Heart left ventricle (tissue), 13 donors: ENCODE measurements around the gene FOLR2.

Experiments
- CTCF ChIP-seq, 12 donors: fragments of 200-600 bp; sonication (generic) in 4 of 12; IDR thresholded peaks; one replicate each; pipeline versions ENCODE4 v1.5.0 to v1.8.0; 2018 to 2022; ENCODE audit warnings: antibody characterized with exemption in 12 of 12, mild to moderate bottlenecking in 5 of 12
- POLR2A ChIP-seq, 2 donors: fragments of 450-650 bp; IDR thresholded peaks; one replicate each; pipeline ENCODE4 v1.6.1; 2017; ENCODE audit warnings: antibody characterized with exemption in 2 of 2, mild to moderate bottlenecking in 2 of 2, moderate library complexity in 2 of 2
- donor health status: ischemic (EF 13 %, LVEDD 7.1; RV severe dilation, severe dysfunction).
- donor health status: DM: no; HTN: yes; CAD: no.
- donor health status: DM: no; HTN: no; CAD: no.
- donor health status: ischemic (EF 25% LVEDD 6.9; RV normal size, moderate dysfunction).
- donor health status: ischemic (EF 25% LVEDD 5.7; RV mildly dilated, moderate dysfunction).
- donor health status: ischemic (EF 35%, LVEDD 5.7; RV mildly dilated, moderate dysfunction).
- donor health status: nonischemic (EF 11% LVEDD 7.7; RV severe dilation, severe dysfunction).
- donor health status: DM: yes; HTN: yes; CAD: no.
- donor health status: PGD.
- donor health status: ischemic (EF 29% LVEDD 5.4; RV normal size, mild dysfunction).
- donor health status: nonischemic (EF 23%, LVEDD 6.1; RV moderate dilation, normal function).

GRCh38 chr11:72236774-72237111, 20.1 kb downstream of the FOLR2 start:
- TF ChIP-seq CTCF (IDR thresholded peaks at IDR 0.05) (no peak), POLR2A (IDR thresholded peaks at IDR 0.05) (no peak)
